PC-3 (cell line): Measurements from ENCODE around the gene C3orf52.

ENCODE experiments used
- CTCF ChIP-seq: fragments of 300-600 bp; sonication (generic); conservative IDR thresholded peaks from 2 replicates; pipeline ENCODE4 v1.5.1; 2017; ENCODE audit warnings: antibody characterized with exemption, low read depth, mild to moderate bottlenecking, low read length
- EZH2 ChIP-seq: fragments of 300-600 bp; sonication (generic); IDR thresholded peaks from one replicate; pipeline ENCODE4 v1.6.1; 2017; ENCODE audit warnings: antibody characterized with exemption, mild to moderate bottlenecking, low read length; ENCODE audit not compliant: unreplicated experiment

- no peak for TF ChIP-seq EZH2
- no peak for TF ChIP-seq CTCF
Measured at GRCh38 chr3:112048911-112049310, 37.3 kb upstream of the C3orf52 start.
